Measurements from ENCODE around the gene CUL7.
A peak's percentile ranks its signal among the peaks of the same experiment; 100 is the strongest.
"Not testable (repeated sequence)": the region's sequence is repeated elsewhere in the genome, so short reads cannot be mapped to it uniquely, and the experiment has no call there.

Gene CUL7

DNA sequence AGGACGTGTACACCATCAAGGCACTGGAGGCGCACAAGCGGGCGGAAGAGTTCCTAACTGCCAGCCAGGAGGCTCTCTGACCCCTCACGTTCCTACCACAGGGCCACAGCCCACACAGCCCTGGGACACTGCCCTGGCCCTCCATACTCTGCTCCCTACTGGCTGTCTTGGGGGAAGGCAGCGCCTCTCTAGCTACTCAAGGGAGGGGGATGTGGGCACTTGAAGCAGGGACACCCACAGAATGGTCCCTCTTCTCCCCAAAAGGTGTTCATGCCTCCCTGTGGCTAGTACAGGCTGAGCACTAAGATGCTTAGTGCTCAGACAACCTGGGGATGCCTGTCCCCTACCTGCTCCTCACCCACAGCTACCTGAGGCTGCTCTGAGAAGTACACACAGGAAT, 42.4 kb downstream of the CUL7 start:
- DNase-seq (ENCODE audit: extremely low spot score), result no peak
- TF ChIP-seq, protein P1, sequence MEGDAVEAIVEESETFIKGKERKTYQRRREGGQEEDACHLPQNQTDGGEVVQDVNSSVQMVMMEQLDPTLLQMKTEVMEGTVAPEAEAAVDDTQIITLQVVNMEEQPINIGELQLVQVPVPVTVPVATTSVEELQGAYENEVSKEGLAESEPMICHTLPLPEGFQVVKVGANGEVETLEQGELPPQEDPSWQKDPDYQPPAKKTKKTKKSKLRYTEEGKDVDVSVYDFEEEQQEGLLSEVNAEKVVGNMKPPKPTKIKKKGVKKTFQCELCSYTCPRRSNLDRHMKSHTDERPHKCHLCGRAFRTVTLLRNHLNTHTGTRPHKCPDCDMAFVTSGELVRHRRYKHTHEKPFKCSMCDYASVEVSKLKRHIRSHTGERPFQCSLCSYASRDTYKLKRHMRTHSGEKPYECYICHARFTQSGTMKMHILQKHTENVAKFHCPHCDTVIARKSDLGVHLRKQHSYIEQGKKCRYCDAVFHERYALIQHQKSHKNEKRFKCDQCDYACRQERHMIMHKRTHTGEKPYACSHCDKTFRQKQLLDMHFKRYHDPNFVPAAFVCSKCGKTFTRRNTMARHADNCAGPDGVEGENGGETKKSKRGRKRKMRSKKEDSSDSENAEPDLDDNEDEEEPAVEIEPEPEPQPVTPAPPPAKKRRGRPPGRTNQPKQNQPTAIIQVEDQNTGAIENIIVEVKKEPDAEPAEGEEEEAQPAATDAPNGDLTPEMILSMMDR (IDR thresholded peaks at IDR 0.05; ENCODE audit: control extremely low read depth, extremely low read depth, low read depth, missing control alignments), result no peak
- CTCF ChIA-PET, result interaction anchor here (1.2 to 1.8 kb wide), 4 partner anchors 11 to 48 kb away, joined by 3 to 6 read pairs (median 4); partner anchors contain the start of genes KLC4, MRPL2 and RRP36
- POLR2A ChIA-PET, result no interaction called here

DNA sequence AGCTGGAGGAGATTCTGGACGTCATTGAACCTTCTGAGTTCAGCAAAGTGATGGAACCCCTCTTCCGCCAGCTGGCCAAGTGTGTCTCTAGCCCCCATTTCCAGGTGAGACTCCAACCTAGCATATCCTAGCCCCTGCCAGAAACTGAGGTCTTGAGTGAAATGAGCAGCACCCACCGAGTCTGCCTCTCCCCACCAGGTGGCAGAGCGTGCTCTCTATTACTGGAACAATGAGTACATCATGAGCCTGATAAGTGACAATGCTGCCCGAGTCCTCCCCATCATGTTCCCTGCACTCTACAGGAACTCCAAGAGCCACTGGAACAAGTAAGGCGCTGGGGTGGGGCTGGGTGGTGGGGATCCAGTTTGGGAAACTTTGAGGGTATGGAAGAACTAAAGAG, 44.5 kb downstream of the CUL7 start:
- peak; percentile 32 for DNase-seq (ENCODE audit: extremely low spot score)
- CTCF ChIA-PET, result interaction anchor here (1.0 to 2.0 kb wide), 4 partner anchors 10 to 135 kb away, joined by 3 to 8 read pairs (median 6); no protein-coding TSS in a partner anchor
- TF ChIP-seq, protein P1 (IDR thresholded peaks at IDR 0.05; ENCODE audit: control extremely low read depth, extremely low read depth, low read depth, missing control alignments), result peak; percentile 46
- POLR2A ChIA-PET, result no interaction called here

DNA sequence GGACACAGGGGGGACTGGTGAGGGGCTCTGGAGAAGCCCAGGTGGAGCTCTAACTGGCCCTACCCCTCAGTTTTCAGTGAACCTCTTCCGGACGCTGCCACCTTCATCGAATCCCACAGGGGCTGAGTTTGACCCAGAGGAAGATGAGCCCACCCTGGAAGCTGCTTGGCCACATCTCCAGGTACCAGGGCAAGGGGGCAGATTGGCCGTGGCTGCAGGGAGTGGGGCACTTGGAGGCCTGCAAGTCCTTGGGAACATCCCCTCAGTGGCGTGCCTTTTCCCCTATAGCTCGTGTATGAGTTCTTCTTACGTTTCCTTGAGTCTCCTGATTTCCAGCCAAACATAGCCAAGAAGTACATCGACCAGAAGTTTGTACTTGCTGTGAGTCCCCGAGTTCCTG, 46.5 kb downstream of the CUL7 start:
- POLR2A ChIA-PET, result interaction anchor here (0.5 kb wide), 1 partner anchor 1112 kb away, joined by 5 read pairs; the partner anchor contains the start of gene USP49
- TF ChIP-seq, protein P1 (IDR thresholded peaks at IDR 0.05; ENCODE audit: control extremely low read depth, extremely low read depth, low read depth, missing control alignments), result no peak
- CTCF ChIA-PET, result interaction anchor here (1.8 to 2.6 kb wide), 2 partner anchors 54 to 137 kb away, joined by 5 to 11 read pairs; no protein-coding TSS in a partner anchor
- DNase-seq (ENCODE audit: extremely low spot score), result no peak

DNA sequence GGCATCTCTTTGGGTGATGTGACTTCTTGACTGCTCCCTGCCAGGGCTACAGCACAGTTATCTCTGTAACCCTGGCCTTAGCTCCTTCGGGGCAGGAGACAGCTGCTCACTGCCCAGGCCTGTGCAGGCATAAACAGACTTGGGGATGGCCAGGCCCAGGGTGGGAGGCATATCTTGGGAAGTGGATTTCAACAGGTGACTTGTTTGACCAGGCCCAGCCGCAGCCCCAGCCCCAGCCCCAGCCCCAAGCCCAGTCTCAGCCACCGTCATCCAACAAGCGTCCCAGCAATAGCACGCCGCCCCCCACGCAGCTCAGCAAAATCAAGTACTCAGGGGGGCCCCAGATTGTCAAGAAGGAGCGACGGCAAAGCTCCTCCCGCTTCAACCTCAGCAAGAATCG, 47.4 kb downstream of the CUL7 start:
- ChIA-PET POLR2A (interaction anchor here (0.5 kb wide), 1 partner anchor 1111 kb away, joined by 5 read pairs; the partner anchor contains the start of gene USP49), CTCF (interaction anchor here (2.6 kb wide), 1 partner anchor 138 kb away, joined by 11 read pairs; no protein-coding TSS in a partner anchor)
- DNase-seq (ENCODE audit: extremely low spot score), result no peak
- TF ChIP-seq, protein P1 (IDR thresholded peaks at IDR 0.05; ENCODE audit: control extremely low read depth, extremely low read depth, low read depth, missing control alignments), result no peak

DNA sequence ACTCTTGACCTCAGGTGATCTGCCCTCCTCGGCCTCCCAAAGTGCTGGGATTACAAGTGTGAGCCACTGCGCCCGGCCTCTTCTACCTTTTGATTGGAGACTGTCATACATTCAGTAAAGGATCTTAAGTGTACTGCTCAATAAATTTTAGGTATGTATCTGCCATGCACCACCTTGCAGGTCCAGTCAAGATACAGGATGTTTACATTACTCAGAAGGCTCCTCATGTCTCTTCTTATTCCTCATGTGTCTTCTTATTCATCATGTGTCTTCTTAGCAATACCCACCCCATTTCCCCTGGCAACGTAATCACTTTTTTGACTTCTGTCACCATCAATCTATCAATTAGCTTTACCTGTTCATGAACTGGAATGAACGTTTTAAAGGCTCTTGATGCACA, 47.8 kb downstream of the CUL7 start:
- DNase-seq (ENCODE audit: extremely low spot score), result no peak
- TF ChIP-seq, protein P1 (IDR thresholded peaks at IDR 0.05; ENCODE audit: control extremely low read depth, extremely low read depth, low read depth, missing control alignments), result no peak
- CTCF ChIA-PET, result interaction anchor here (1.0 to 2.6 kb wide), 2 partner anchors 18 to 138 kb away, joined by 3 to 11 read pairs; no protein-coding TSS in a partner anchor
- POLR2A ChIA-PET, result no interaction called here

DNA sequence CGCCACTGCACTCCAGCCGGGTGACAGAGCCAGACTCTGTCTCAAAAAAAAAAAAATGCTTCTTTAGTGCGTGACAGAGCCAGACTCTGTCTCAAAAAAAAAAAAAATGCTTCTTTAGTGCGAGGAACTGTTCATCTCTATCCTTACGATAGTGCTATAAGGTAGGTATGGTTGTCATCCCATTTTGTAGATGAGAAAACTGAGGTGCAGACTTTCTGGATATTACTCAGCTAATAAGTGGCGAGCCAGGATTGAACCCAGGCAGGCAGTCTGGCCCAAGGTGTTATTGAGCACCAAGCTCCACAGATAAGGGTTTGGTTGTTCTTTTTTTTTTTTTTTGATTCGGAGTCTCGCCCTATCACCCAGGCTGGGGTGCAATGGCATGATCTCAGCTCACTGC, 51.8 kb downstream of the CUL7 start:
- TF ChIP-seq, protein P1 (IDR thresholded peaks at IDR 0.05; ENCODE audit: control extremely low read depth, extremely low read depth, low read depth, missing control alignments), result no peak
- ChIA-PET CTCF (interaction anchor here (0.7 to 1.4 kb wide), 4 partner anchors 11 to 227 kb away, joined by 3 read pairs; partner anchors contain the start of genes DNPH1 and PEX6), POLR2A (interaction anchor here (0.6 to 0.7 kb wide), 2 partner anchors 18 to 345 kb away, joined by 3 to 5 read pairs; partner anchors contain the start of gene PPP2R5D)
- no peak for DNase-seq (ENCODE audit: extremely low spot score)

DNA sequence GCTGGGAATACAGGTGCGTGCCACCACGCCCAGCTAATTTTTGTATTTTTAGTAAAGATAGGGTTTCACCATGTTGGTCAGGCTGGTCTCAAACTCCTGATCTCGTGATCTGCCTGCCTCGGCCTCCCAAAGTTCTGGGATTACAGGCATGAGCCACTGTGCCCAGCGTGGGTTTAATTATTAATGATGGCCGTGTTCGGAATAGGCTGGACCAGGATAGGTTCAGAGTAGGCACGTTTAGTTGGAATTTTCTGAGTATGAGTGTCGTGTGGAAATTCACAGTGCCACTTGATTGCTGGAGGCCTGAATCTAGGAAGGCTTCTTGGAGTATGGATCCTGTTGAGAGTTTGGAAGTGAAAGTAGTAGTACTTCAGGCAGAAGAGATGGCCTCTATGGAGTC, 55.4 kb downstream of the CUL7 start:
- DNase-seq (ENCODE audit: extremely low spot score); POLR2A ChIA-PET: not testable (repeated sequence)
- CTCF ChIA-PET, result interaction anchor here (2.0 kb wide), 1 partner anchor 10 kb away, joined by 8 read pairs; no protein-coding TSS in a partner anchor
